HUES64 (cell line): ENCODE data around the gene FGFR2.

ENCODE experiments used
- H3K27ac ChIP-seq: 2 replicates; pipeline ENCODE4 v1.7.0; 2013; ENCODE audit warnings: low read depth, low read length, inconsistent platforms
- H3K27me3 ChIP-seq: 2 replicates; pipeline ENCODE4 v1.6.1; 2013; ENCODE audit warnings: mild to moderate bottlenecking, low read length; ENCODE audit not compliant: insufficient read depth
- H3K36me3 ChIP-seq: 2 replicates; pipeline ENCODE4 v1.6.1; 2013; ENCODE audit warnings: mild to moderate bottlenecking, low read length; ENCODE audit not compliant: insufficient read depth
- H3K4me1 ChIP-seq: 2 replicates; pipeline ENCODE4 v1.6.1; 2013; ENCODE audit warnings: mild to moderate bottlenecking, low read length, moderate library complexity; ENCODE audit not compliant: insufficient read depth
- H3K4me3 ChIP-seq: 2 replicates; pipeline ENCODE4 v1.5.1; 2013; ENCODE audit warnings: mild to moderate bottlenecking, low read length, moderate library complexity
- H3K9ac ChIP-seq: 2 replicates; pipeline ENCODE4 v1.6.1; 2013; ENCODE audit warnings: mild to moderate bottlenecking, low read depth, low read length
- H3K9me3 ChIP-seq: 2 replicates; pipeline ENCODE4 v1.6.1; 2013; ENCODE audit warnings: low read depth, low read length; ENCODE audit not compliant: insufficient read depth
- WGBS: fragments of 150-250, 120-280 bp; methylation state at CpG from one replicate; pipeline ENCODE4 v1.1.7; 2013; ENCODE audit warnings: missing lambda C conversion rate; 5-methylcytosine and 5-hydroxymethylcytosine counted together

FGFR2 gene

GRCh38 chr10:121627876-121628581, 29.8 kb upstream of the FGFR2 start:
- H3K27ac ChIP-seq = no peak overlapping the region
- no peak overlapping the region for H3K4me3 ChIP-seq
- H3K4me1 ChIP-seq = no peaks in the 10 kb centered on the region
- no peaks in the 10 kb centered on the region for H3K9me3 ChIP-seq
- H3K27me3 ChIP-seq = no peaks in the 10 kb centered on the region
- WGBS = 83% methylated on average over 15 of the region's 15 CpGs
- no peaks in the 10 kb centered on the region for H3K36me3 ChIP-seq
- H3K9ac ChIP-seq = no peak overlapping the region

- no peak overlapping the region for H3K27ac ChIP-seq
- no peaks in the 10 kb centered on the region for H3K27me3 ChIP-seq
- no peak overlapping the region for H3K9ac ChIP-seq
- no peaks in the 10 kb centered on the region for H3K36me3 ChIP-seq
- no peak overlapping the region for H3K4me3 ChIP-seq
- WGBS = 85% methylated on average over 11 of the region's 11 CpGs
- no peaks in the 10 kb centered on the region for H3K9me3 ChIP-seq
- H3K4me1 ChIP-seq = no peaks in the 10 kb centered on the region
Observed at GRCh38 chr10:121624836-121625486, 26.7 kb upstream of the FGFR2 start.

GRCh38 chr10:121618906-121619305, 20.7 kb upstream of the FGFR2 start:
- Histone ChIP-seq H3K4me1 (no peaks in the 10 kb centered on the region), H3K4me3 (no peak overlapping the region), H3K9me3 (peaks cover 11% of the 10 kb centered on the region), H3K27me3 (no peaks in the 10 kb centered on the region), H3K9ac (no peak overlapping the region), H3K36me3 (no peaks in the 10 kb centered on the region), H3K27ac (no peak overlapping the region)
- whole genome bisulfite sequencing = 90% methylated on average over 2 of the region's 2 CpGs

- Histone ChIP-seq H3K9ac (no peak overlapping the region), H3K9me3 (peaks cover 11% of the 10 kb centered on the region), H3K27ac (no peak overlapping the region), H3K4me1 (no peaks in the 10 kb centered on the region), H3K36me3 (no peaks in the 10 kb centered on the region), H3K27me3 (no peaks in the 10 kb centered on the region), H3K4me3 (no peak overlapping the region)
- 90% methylated on average over 7 of the region's 7 CpGs for WGBS
Observed at GRCh38 chr10:121617176-121617575, 18.9 kb upstream of the FGFR2 start.

- H3K4me3 ChIP-seq = no peak overlapping the region
- no peaks in the 10 kb centered on the region for H3K27me3 ChIP-seq
- no peak overlapping the region for H3K27ac ChIP-seq
- H3K36me3 ChIP-seq = no peaks in the 10 kb centered on the region
- no peak overlapping the region for H3K9ac ChIP-seq
- H3K4me1 ChIP-seq = no peaks in the 10 kb centered on the region
- H3K9me3 ChIP-seq = peaks cover 11% of the 10 kb centered on the region
- WGBS = 95% methylated on average over 11 of the region's 11 CpGs
Observed at GRCh38 chr10:121616291-121616690, 18.0 kb upstream of the FGFR2 start.

- H3K27ac ChIP-seq = no peak overlapping the region
Observed at GRCh38 chr10:121615836-121616235, 17.6 kb upstream of the FGFR2 start.

GRCh38 chr10:121615435-121615793, 17.2 kb upstream of the FGFR2 start:
- WGBS = 91% methylated on average over 12 of the region's 12 CpGs
- no peak overlapping the region for H3K27ac ChIP-seq
- no peak overlapping the region for H3K9ac ChIP-seq
- H3K36me3 ChIP-seq = no peaks in the 10 kb centered on the region
- no peaks in the 10 kb centered on the region for H3K27me3 ChIP-seq
- H3K4me3 ChIP-seq = no peak overlapping the region
- H3K9me3 ChIP-seq = peaks cover 11% of the 10 kb centered on the region
- no peaks in the 10 kb centered on the region for H3K4me1 ChIP-seq

More at GRCh38 chr10:121615836-121616235, 17.6 kb upstream of the FGFR2 start:
- Histone ChIP-seq H3K4me1 (no peaks in the 10 kb centered on the region), H3K9me3 (peaks cover 11% of the 10 kb centered on the region), H3K9ac (no peak overlapping the region), H3K36me3 (no peaks in the 10 kb centered on the region), H3K4me3 (no peak overlapping the region), H3K27me3 (no peaks in the 10 kb centered on the region)
- WGBS = 95% methylated on average over 7 of the region's 7 CpGs

- 88% methylated on average over 9 of the region's 9 CpGs for WGBS
- no peak overlapping the region for H3K27ac ChIP-seq
- H3K9me3 ChIP-seq = peaks cover 11% of the 10 kb centered on the region
- no peaks in the 10 kb centered on the region for H3K27me3 ChIP-seq
- H3K36me3 ChIP-seq = no peaks in the 10 kb centered on the region
- no peak overlapping the region for H3K4me3 ChIP-seq
- no peaks in the 10 kb centered on the region for H3K4me1 ChIP-seq
- H3K9ac ChIP-seq = no peak overlapping the region
Observed at GRCh38 chr10:121614613-121615434, 16.6 kb upstream of the FGFR2 start.

- peaks cover under 1% of the 10 kb centered on the region; the same call in 1 of the 2 replicates for H3K27me3 ChIP-seq
- no peak overlapping the region for H3K27ac ChIP-seq
- H3K9ac ChIP-seq = no peak overlapping the region
- no peak overlapping the region for H3K4me3 ChIP-seq
- H3K4me1 ChIP-seq = peaks cover under 1% of the 10 kb centered on the region; the same call in 1 of the 2 replicates
- WGBS = 87% methylated on average over 6 of the region's 6 CpGs
- no peaks in the 10 kb centered on the region for H3K36me3 ChIP-seq
- no peaks in the 10 kb centered on the region for H3K9me3 ChIP-seq
Observed at GRCh38 chr10:121613456-121613855, 15.2 kb upstream of the FGFR2 start.

GRCh38 chr10:121611393-121612159, 13.3 kb upstream of the FGFR2 start:
- WGBS = 83% methylated on average over 12 of the region's 12 CpGs
- Histone ChIP-seq H3K9me3 (no peaks in the 10 kb centered on the region), H3K36me3 (no peaks in the 10 kb centered on the region), H3K27me3 (peaks cover 15% of the 10 kb centered on the region; the same call in 1 of the 2 replicates), H3K4me3 (no peak overlapping the region), H3K27ac (no peak overlapping the region), H3K9ac (peak overlapping the region; percentile 9; the same call in 1 of the 2 replicates), H3K4me1 (peaks cover 4% of the 10 kb centered on the region; the same call in 1 of the 2 replicates)
